Lower leg skin (tissue), 3 donors: ENCODE results near the gene PANX1.

Experiments used
- POLR2A ChIP-seq, 2 donors: fragments of 450-650 bp; IDR thresholded peaks; one replicate each; pipeline ENCODE4 v1.6.1; 2016 to 2017; ENCODE audit warnings: antibody characterized with exemption in 2 of 2, mild to moderate bottlenecking in 1 of 2, moderate library complexity in 1 of 2
- TF ChIP-seq, protein P1 (sequence below), 3 donors: fragments of 450-650 bp; IDR thresholded peaks; one replicate each; pipeline ENCODE4 v1.5.1; 2016; ENCODE audit warnings: antibody characterized with exemption in 3 of 3, mild to moderate bottlenecking in 3 of 3, moderate library complexity in 2 of 3

DNA sequence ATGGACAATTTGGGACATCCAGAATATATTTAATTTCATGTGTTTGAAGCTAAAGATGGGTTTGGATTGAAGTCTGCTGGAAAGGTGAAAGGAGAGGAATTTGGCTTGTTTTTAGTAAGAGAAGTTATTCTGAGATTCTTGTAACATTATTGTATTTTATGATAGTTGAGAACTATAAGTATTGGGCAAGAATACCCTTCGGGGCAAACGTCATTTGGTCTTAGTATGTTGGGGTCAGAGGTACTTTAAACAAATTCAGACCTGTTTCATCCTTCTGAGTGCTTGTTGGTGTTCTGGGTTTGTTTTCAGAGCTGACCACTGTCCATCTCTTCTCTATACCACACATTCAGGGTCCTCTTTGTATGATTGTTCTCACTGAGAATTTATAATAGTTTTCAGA, 19.5 kb downstream of the PANX1 start:
- TF ChIP-seq, protein P1, sequence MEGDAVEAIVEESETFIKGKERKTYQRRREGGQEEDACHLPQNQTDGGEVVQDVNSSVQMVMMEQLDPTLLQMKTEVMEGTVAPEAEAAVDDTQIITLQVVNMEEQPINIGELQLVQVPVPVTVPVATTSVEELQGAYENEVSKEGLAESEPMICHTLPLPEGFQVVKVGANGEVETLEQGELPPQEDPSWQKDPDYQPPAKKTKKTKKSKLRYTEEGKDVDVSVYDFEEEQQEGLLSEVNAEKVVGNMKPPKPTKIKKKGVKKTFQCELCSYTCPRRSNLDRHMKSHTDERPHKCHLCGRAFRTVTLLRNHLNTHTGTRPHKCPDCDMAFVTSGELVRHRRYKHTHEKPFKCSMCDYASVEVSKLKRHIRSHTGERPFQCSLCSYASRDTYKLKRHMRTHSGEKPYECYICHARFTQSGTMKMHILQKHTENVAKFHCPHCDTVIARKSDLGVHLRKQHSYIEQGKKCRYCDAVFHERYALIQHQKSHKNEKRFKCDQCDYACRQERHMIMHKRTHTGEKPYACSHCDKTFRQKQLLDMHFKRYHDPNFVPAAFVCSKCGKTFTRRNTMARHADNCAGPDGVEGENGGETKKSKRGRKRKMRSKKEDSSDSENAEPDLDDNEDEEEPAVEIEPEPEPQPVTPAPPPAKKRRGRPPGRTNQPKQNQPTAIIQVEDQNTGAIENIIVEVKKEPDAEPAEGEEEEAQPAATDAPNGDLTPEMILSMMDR (IDR thresholded peaks at IDR 0.05), result no peak
- TF ChIP-seq POLR2A (IDR thresholded peaks at IDR 0.05), result no peak
